SKM-1 treated with dmso at 0.1 percent for 144 hours (cell line): Measurements from ENCODE around the gene VPS33B.

Experiments used
- DNase-seq: peaks from one replicate; lab custom pipeline; 2025; ENCODE audit not compliant: unreplicated experiment; lab: John Stamatoyannopoulos, UW

VPS33B gene

GRCh38 chr15:90953947-90954711 lies 68.3 kb downstream of the VPS33B start:
- DNase-seq: no peak

GRCh38 chr15:90952901-90953677 lies 69.3 kb downstream of the VPS33B start:
- DNase-seq: no peak

GRCh38 chr15:90950676-90951075 lies 71.7 kb downstream of the VPS33B start:
- no peak for DNase-seq

GRCh38 chr15:90949979-90950675 lies 72.3 kb downstream of the VPS33B start:
- DNase-seq: no peak
